SK-N-SH (cell line): ENCODE measurements around the gene ATP6V1G2. TPM values are rescaled to one million over a fixed set of nuclear protein-coding genes. Genes with fewer than 3 reads are reported as not detected.

Experiments
- CTCF ChIA-PET: fragments of 300-600, 350-600 bp; formaldehyde crosslinking; extraction: SDS; loops from one replicate; lab custom pipeline; 2021; lab: Yijun Ruan, JAX
- POLR2A ChIA-PET: fragments of 350-600 bp; sonication (Branson Sonifier 250); formaldehyde crosslinking; extraction: SDS; loops from one replicate; lab custom pipeline; 2020; ENCODE audit warnings: antibody characterized with exemption, inconsistent platforms; lab: Yijun Ruan, JAX
- DNase-seq: peaks from one replicate; pipeline ENCODE4 v3.0.0; 2012
- H2AFZ ChIP-seq: fragments of 200-600 bp; sonication (generic); 2 replicates; pipeline ENCODE4 v1.8.1; 2016; ENCODE audit warnings: antibody characterized with exemption, mild to moderate bottlenecking, low read depth
- H3F3A ChIP-seq: fragments of 200-600 bp; sonication (generic); replicated peaks from 2 replicates; pipeline ENCODE3; 2016; ENCODE audit warnings: antibody characterized with exemption, mild to moderate bottlenecking; ENCODE audit not compliant: insufficient read depth
- H3K27ac ChIP-seq, 2 experiments: fragments of 200-500 bp in 1 of 2; fragments of 200-600 bp in 1 of 2; sonication (Bioruptor generic) in 1 of 2; sonication (generic), shearing (Covaris generic) in 1 of 2; 2 replicates each; pipeline versions ENCODE4 v1.5.1 to v1.6.1; 2014 to 2016; ENCODE audit warnings: low read depth in 2 of 2, inconsistent platforms in 1 of 2, low read length in 1 of 2, mild to moderate bottlenecking in 1 of 2, mixed read lengths in 1 of 2
- H3K27me3 ChIP-seq: fragments of 200-600 bp; sonication (generic), shearing (Covaris generic); 2 replicates; pipeline ENCODE4 v1.6.1; 2016; ENCODE audit warnings: mixed run types; ENCODE audit not compliant: insufficient read depth
- H3K36me3 ChIP-seq, 2 experiments: fragments of 200-500 bp in 1 of 2; fragments of 200-600 bp in 1 of 2; sonication (Bioruptor generic) in 1 of 2; sonication (generic) in 1 of 2; replicated peaks in 1 of 2; 2 replicates each; pipeline versions ENCODE3 to v1.5.1; 2014 to 2016; ENCODE audit warnings: low read length in 1 of 2, mild to moderate bottlenecking in 1 of 2; ENCODE audit not compliant: insufficient read depth in 2 of 2, control insufficient read depth in 1 of 2
- H3K4me1 ChIP-seq, 2 experiments: fragments of 200-500 bp in 1 of 2; fragments of 200-600 bp in 1 of 2; sonication (Bioruptor generic) in 1 of 2; sonication (generic), shearing (Covaris generic) in 1 of 2; 2 replicates each; pipeline versions ENCODE4 v1.5.1 to v1.6.1; 2014 to 2016; ENCODE audit warnings: low read depth in 1 of 2, low read length in 1 of 2, mixed run types in 1 of 2; ENCODE audit not compliant: insufficient read depth in 2 of 2, control insufficient read depth in 1 of 2
- H3K4me2 ChIP-seq: fragments of 200-600 bp; sonication (generic), shearing (Covaris generic); 2 replicates; pipeline ENCODE4 v1.6.1; 2017; ENCODE audit warnings: mixed run types
- H3K4me3 ChIP-seq, 2 experiments: fragments of 200-500 bp in 1 of 2; fragments of 200-600 bp in 1 of 2; sonication (Bioruptor generic) in 1 of 2; sonication (generic), shearing (Covaris generic) in 1 of 2; 2 replicates each; pipeline versions ENCODE4 v1.5.1 to v1.8.1; 2014 to 2016; ENCODE audit warnings: low read depth in 2 of 2, inconsistent platforms in 1 of 2, low read length in 1 of 2, mild to moderate bottlenecking in 1 of 2, mixed read lengths in 1 of 2, moderate library complexity in 1 of 2
- H3K79me2 ChIP-seq: fragments of 200-600 bp; sonication (generic); 2 replicates; pipeline ENCODE4 v1.8.1; 2017; ENCODE audit warnings: mild to moderate bottlenecking; ENCODE audit not compliant: insufficient read depth
- H3K9ac ChIP-seq: fragments of 200-600 bp; sonication (generic); 2 replicates; pipeline ENCODE4 v1.6.1; 2017; ENCODE audit warnings: mixed run types
- H3K9me2 ChIP-seq: fragments of 200-600 bp; sonication (generic); 2 replicates; pipeline ENCODE4 v1.6.1; 2017; ENCODE audit warnings: mixed run types
- H3K9me3 ChIP-seq: fragments of 200-600 bp; sonication (generic); 2 replicates; pipeline ENCODE4 v1.6.1; 2017; ENCODE audit warnings: mixed run types, mild to moderate bottlenecking, moderate library complexity
- H4K20me1 ChIP-seq: fragments of 200-600 bp; sonication (generic); 2 replicates; pipeline ENCODE4 v1.6.1; 2017; ENCODE audit warnings: mild to moderate bottlenecking, mixed run types; ENCODE audit not compliant: insufficient read depth
- CHD2 ChIP-seq: fragments of 150-350 bp; IDR thresholded peaks from 2 replicates; pipeline ENCODE4 v1.6.1; 2018; ENCODE audit warnings: low read length; ENCODE audit not compliant: partially characterized antibody
- JUND ChIP-seq: IDR thresholded peaks from 2 replicates; pipeline ENCODE4 v1.4.0; 2012
- NFIC ChIP-seq: IDR thresholded peaks from 2 replicates; pipeline ENCODE4 v1.4.0; 2012; ENCODE audit warnings: borderline replicate concordance
- POLR2AphosphoS5 ChIP-seq: IDR thresholded peaks from 2 replicates; pipeline ENCODE4 v1.6.1; 2012; ENCODE audit warnings: low read depth, low read length
- SMC3 ChIP-seq: IDR thresholded peaks from 2 replicates; pipeline ENCODE4 v1.6.1; 2012; ENCODE audit warnings: low read depth, low read length, improper control_type of control experiment
- TAF1 ChIP-seq: IDR thresholded peaks from 2 replicates; pipeline ENCODE4 v1.6.1; 2012; ENCODE audit warnings: low read depth, mild to moderate bottlenecking, low read length, moderate library complexity, borderline replicate concordance
- TCF12 ChIP-seq: IDR thresholded peaks from 2 replicates; pipeline ENCODE4 v1.4.0; 2012
- TEAD4 ChIP-seq: IDR thresholded peaks from 2 replicates; pipeline ENCODE4 v1.4.0; 2012; ENCODE audit warnings: mild to moderate bottlenecking, borderline replicate concordance; ENCODE audit not compliant: insufficient read depth
- WGBS: methylation state at CpG from one replicate; pipeline ENCODE4 v1.1.6; 2017; ENCODE audit warnings: low lambda C conversion rate; 5-methylcytosine and 5-hydroxymethylcytosine counted together
- polyA plus RNA-seq, 3 experiments: library from polyadenylated mRNA; depleted of rRNA; stranded (reverse); fragments of >200 nt; gene quantifications; 2 replicates each; pipeline ENCODE4 v1.2.3, GENCODE V29; 2012
- TF ChIP-seq, protein P1 (sequence below): IDR thresholded peaks from 2 replicates; pipeline ENCODE4 v1.4.0; 2012; ENCODE audit warnings: low read depth, borderline replicate concordance
- TF ChIP-seq, protein P2 (sequence below): IDR thresholded peaks from 2 replicates; pipeline ENCODE4 v1.4.0; 2012; ENCODE audit warnings: low read depth
- TF ChIP-seq, protein P3 (sequence below): fragments of 150-350 bp; IDR thresholded peaks from 2 replicates; pipeline ENCODE4 v1.6.1; 2017; ENCODE audit warnings: antibody characterized with exemption, low read length, low read depth, borderline replicate concordance
- TF ChIP-seq, protein P4 (sequence below): IDR thresholded peaks from 2 replicates; pipeline ENCODE4 v1.4.0; 2012; ENCODE audit warnings: low read depth, borderline replicate concordance

The ATP6V1G2 gene
- polyA plus RNA-seq, 1 of the 3 experiments (the other 2 are of a cell fraction) = 13.6 TPM

DNA sequence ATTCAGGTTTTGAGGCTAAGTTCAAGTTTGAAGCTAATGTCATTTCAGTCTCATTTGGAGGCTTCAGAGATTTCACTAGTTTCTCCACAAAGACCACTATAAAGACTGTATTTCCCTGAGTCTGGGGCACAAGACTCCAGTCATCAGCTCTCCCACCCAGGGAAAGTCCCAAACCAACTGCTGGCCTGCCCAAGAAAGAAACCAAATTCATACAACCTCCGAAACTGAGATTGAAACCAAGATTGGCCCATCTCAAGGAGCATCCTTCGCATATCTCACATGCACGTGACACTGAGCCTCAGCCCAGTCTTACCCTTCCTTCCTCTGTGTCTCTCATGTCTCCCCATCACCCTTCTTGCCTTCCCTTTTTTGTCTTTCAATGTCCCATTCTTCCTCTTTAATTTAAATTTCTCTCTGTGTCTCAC lies 22.1 kb upstream of the ATP6V1G2 start:
- TF ChIP-seq NFIC (no peak), JUND (no peak), CHD2 (no peak), TEAD4 (no peak)
- Histone ChIP-seq H2AFZ (no peak overlapping the region), H3K9me3 (no peaks in the 10 kb centered on the region; the same call in 1 of the 2 replicates), H3K4me1 (no peaks in the 10 kb centered on the region), H3F3A (peaks cover 7% of the 10 kb centered on the region), H3K4me2 (no peak overlapping the region), H4K20me1 (no peaks in the 10 kb centered on the region), H3K79me2 (no peaks in the 10 kb centered on the region), H3K36me3 (no peaks in the 10 kb centered on the region), H3K27ac (no peak overlapping the region), H3K27me3 (no peaks in the 10 kb centered on the region), H3K9me2 (no peaks in the 10 kb centered on the region), H3K4me3 (no peak overlapping the region), H3K9ac (no peak overlapping the region)
- CTCF ChIA-PET = interaction anchor here (1.4 to 5.4 kb wide), 4 partner anchors 12 to 30 kb away, joined by 6 to 22 read pairs (median 12); partner anchors contain the start of genes ATP6V1G2 and LTB
- POLR2A ChIA-PET = no interaction called here
- no peak for DNase-seq
- 90% methylated on average over 3 of the region's 3 CpGs for WGBS

DNA sequence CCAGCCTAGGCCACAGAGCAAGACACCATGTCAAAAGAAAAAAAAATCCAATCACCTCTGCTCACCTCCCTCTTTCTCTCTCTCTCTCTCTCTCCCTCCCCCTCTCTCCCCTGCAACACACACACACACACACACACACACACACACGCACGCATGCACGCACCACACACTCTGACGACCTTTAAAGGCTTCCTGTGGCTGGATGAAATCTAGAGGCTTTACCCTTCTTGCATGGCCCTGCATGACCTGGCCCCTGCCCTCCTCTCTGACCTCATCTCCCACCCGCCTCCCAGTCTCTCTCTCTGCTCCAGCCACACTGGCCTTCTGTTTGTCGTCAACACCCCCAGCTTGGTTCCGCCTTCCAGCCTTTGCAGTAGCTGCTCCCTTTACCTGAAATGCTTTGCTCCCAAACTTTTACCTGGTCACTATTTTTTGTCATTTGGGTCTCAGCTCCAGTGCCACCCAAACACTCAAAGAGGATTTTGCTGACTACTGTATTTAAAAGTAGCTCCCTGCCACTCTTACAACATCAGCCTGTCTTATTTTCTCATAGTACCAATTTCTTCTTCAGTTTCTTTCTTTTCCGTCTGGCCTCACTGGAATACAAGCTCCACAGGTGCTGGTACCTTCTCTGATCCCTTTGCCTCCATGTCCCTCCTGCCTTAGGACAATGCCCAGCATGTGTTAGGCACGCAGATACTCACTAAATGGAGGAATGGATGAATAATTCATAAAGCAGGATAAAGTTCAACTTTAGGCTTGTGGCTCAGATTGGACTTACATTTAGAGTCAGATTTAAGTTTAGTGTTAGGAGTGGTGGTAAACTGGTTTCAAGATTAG lies 21.3 kb upstream of the ATP6V1G2 start:
- TF ChIP-seq, protein P1, sequence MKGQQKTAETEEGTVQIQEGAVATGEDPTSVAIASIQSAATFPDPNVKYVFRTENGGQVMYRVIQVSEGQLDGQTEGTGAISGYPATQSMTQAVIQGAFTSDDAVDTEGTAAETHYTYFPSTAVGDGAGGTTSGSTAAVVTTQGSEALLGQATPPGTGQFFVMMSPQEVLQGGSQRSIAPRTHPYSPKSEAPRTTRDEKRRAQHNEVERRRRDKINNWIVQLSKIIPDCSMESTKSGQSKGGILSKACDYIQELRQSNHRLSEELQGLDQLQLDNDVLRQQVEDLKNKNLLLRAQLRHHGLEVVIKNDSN = no peak
- no peak for TF ChIP-seq TAF1
- TF ChIP-seq POLR2AphosphoS5 = no peak
- TF ChIP-seq, protein P2, sequence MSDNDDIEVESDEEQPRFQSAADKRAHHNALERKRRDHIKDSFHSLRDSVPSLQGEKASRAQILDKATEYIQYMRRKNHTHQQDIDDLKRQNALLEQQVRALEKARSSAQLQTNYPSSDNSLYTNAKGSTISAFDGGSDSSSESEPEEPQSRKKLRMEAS = no peak
- TF ChIP-seq SMC3 = no peak
- no peak for TF ChIP-seq TCF12
- TF ChIP-seq, protein P3, sequence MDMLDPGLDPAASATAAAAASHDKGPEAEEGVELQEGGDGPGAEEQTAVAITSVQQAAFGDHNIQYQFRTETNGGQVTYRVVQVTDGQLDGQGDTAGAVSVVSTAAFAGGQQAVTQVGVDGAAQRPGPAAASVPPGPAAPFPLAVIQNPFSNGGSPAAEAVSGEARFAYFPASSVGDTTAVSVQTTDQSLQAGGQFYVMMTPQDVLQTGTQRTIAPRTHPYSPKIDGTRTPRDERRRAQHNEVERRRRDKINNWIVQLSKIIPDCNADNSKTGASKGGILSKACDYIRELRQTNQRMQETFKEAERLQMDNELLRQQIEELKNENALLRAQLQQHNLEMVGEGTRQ = no peak
- TF ChIP-seq, protein P4, sequence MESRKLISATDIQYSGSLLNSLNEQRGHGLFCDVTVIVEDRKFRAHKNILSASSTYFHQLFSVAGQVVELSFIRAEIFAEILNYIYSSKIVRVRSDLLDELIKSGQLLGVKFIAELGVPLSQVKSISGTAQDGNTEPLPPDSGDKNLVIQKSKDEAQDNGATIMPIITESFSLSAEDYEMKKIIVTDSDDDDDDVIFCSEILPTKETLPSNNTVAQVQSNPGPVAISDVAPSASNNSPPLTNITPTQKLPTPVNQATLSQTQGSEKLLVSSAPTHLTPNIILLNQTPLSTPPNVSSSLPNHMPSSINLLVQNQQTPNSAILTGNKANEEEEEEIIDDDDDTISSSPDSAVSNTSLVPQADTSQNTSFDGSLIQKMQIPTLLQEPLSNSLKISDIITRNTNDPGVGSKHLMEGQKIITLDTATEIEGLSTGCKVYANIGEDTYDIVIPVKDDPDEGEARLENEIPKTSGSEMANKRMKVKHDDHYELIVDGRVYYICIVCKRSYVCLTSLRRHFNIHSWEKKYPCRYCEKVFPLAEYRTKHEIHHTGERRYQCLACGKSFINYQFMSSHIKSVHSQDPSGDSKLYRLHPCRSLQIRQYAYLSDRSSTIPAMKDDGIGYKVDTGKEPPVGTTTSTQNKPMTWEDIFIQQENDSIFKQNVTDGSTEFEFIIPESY = no peak
- POLR2A ChIA-PET = no interaction called here
- Histone ChIP-seq H3K9ac (no peak overlapping the region), H3K4me3 (no peak overlapping the region), H3K9me2 (no peaks in the 10 kb centered on the region), H2AFZ (no peak overlapping the region), H3K4me1 (peaks cover 0 to 3% of the 10 kb centered on the region in 2 experiments; a peak in 1 of 4 replicates), H3K27me3 (no peaks in the 10 kb centered on the region), H3K27ac (no peak overlapping the region), H4K20me1 (no peaks in the 10 kb centered on the region), H3K36me3 (no peaks in the 10 kb centered on the region), H3F3A (peaks cover 13% of the 10 kb centered on the region), H3K9me3 (no peaks in the 10 kb centered on the region; the same call in 1 of the 2 replicates), H3K79me2 (no peaks in the 10 kb centered on the region), H3K4me2 (no peak overlapping the region)
- WGBS = 85% methylated on average over 9 of the region's 9 CpGs
- no peak for DNase-seq
- CTCF ChIA-PET = interaction anchor here (0.7 to 5.4 kb wide), 5 partner anchors 13 to 144 kb away, joined by 4 to 22 read pairs (median 6); partner anchors contain the start of gene LTB
